ENCODE results near the gene FBLN2.
A peak's percentile ranks its signal among the peaks of the same experiment; 100 is the strongest.

The FBLN2 gene

DNA sequence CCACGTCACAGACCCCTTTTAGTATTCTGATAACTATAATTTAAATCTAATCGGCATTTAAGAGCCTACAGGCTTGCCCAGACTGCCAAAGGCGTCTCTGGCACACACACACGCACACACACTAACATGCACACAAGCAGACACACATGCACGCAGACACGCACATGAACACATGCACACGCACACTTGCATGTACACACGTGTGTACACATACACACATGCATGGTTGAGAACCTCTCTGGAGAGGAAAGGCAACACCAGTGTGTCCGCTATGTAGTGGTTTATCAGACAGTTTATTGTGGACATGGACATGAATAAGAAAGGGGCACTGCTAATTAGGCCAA, 102.1 kb downstream of the FBLN2 start:
- H3K9me3 ChIP-seq (replicated peaks in 1 of 2; ENCODE audit: control insufficient read depth in 2 of 2, insufficient read depth in 1 of 2, low read depth in 1 of 2, low read length in 2 of 2), result no peaks in the 10 kb centered on the region
- no peak overlapping the region for H3K27ac ChIP-seq (replicated peaks; ENCODE audit: low read length)
- H3K36me3 ChIP-seq (replicated peaks in 1 of 2; ENCODE audit: control insufficient read depth in 2 of 2, insufficient read depth in 2 of 2, low read length in 2 of 2), result no peaks in the 10 kb centered on the region
- H4K91ac ChIP-seq (ENCODE audit: low read depth, low read length, poor library complexity), result no peak overlapping the region
- H3K14ac ChIP-seq (ENCODE audit: low read length), result no peak overlapping the region
- H4K8ac ChIP-seq (ENCODE audit: low read depth, low read length), result no peak overlapping the region
- H2AK5ac ChIP-seq (ENCODE audit: low read depth, low read length), result peak overlapping the region; percentile 72
- H3K9ac ChIP-seq (ENCODE audit: low read depth, low read length, poor library complexity), result no peak overlapping the region
- no peak overlapping the region for H3K4me2 ChIP-seq (ENCODE audit: insufficient read depth, low read length, poor library complexity, severe bottlenecking)
- H3K4me3 ChIP-seq (ENCODE audit: low read length in 2 of 2), result no peak overlapping the region
- no peak overlapping the region for H3K18ac ChIP-seq (ENCODE audit: low read length)
- peaks cover 0 to 12% (median 2%) of the 10 kb centered on the region in 3 experiments for H3K27me3 ChIP-seq (ENCODE audit: control insufficient read depth in 3 of 3, insufficient read depth in 3 of 3, low read depth in 1 of 3, low read length in 3 of 3)
- H2BK15ac ChIP-seq (ENCODE audit: low read length), result peak overlapping the region; percentile 22
- WGBS, 2 donors (ENCODE audit: extremely low coverage in 2 of 2, insufficient read length in 2 of 2, insufficient replicate concordance in 1 of 2), result no CpG with 5 or more reads among the region's 9 CpGs
- H2BK12ac ChIP-seq (ENCODE audit: low read length), result peak overlapping the region; percentile 63
- no peak for DNase-seq (ENCODE audit: low spot score)
- no peaks in the 10 kb centered on the region for H3K79me1 ChIP-seq (ENCODE audit: low read depth, low read length)
- H3K4ac ChIP-seq (ENCODE audit: low read length), result no peak overlapping the region
- no peak overlapping the region for H2BK5ac ChIP-seq (ENCODE audit: low read length)
- no peak overlapping the region for H3K23ac ChIP-seq (ENCODE audit: low read depth, low read length, poor library complexity)
- H3K4me1 ChIP-seq (ENCODE audit: control insufficient read depth in 2 of 2, insufficient read depth in 1 of 2, low read depth in 1 of 2, low read length in 2 of 2), result peaks cover 23 to 29% of the 10 kb centered on the region in 2 donors
- H2BK120ac ChIP-seq (ENCODE audit: low read depth, low read length), result no peak overlapping the region
- no peak overlapping the region for H2AFZ ChIP-seq (ENCODE audit: low read length)

DNA sequence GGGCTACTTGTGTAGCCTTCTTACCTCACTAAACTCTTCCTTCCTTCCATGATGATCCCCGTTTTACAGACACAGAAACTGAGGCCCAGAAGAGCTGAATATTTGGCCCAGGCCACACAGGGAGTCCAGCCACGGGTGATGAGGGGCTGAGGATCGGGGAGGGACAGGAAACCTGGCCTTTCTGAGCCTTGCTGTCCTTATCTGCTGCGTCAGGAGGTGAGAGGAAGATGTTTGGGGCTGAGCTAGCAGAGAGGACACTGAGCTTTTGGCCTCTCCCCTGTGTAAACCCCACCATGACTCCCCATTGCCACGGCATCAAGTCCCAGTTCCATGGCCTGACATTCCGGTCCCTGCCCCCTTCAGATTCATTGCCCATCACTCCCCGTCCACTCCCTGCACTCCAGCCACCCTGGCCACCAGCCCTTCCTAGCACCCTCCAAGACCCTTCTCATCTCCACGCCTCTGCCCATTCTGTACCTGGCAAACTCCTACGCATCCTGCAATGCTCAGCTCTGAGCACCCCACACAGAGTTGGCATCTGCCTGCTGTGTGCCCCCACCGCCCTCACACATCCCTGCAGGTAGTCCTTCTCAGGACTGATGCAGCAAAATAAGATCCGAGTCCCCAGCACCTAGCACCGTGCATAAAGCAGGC, 103.0 kb downstream of the FBLN2 start:
- peak overlapping the region; percentile 77 for H2BK12ac ChIP-seq (ENCODE audit: low read length)
- no peak overlapping the region for H3K4me3 ChIP-seq (ENCODE audit: low read length in 2 of 2)
- H2BK120ac ChIP-seq (ENCODE audit: low read depth, low read length), result no peak overlapping the region
- no peak for DNase-seq (ENCODE audit: low spot score)
- no peak overlapping the region for H4K8ac ChIP-seq (ENCODE audit: low read depth, low read length)
- peaks cover 23 to 29% of the 10 kb centered on the region in 2 donors for H3K4me1 ChIP-seq (ENCODE audit: control insufficient read depth in 2 of 2, insufficient read depth in 1 of 2, low read depth in 1 of 2, low read length in 2 of 2)
- H3K4ac ChIP-seq (ENCODE audit: low read length), result no peak overlapping the region
- no peak overlapping the region for H2AFZ ChIP-seq (ENCODE audit: low read length)
- peaks cover 0 to 18% (median 3%) of the 10 kb centered on the region in 3 experiments for H3K27me3 ChIP-seq (ENCODE audit: control insufficient read depth in 3 of 3, insufficient read depth in 3 of 3, low read depth in 1 of 3, low read length in 3 of 3)
- no peak overlapping the region for H2BK5ac ChIP-seq (ENCODE audit: low read length)
- H3K4me2 ChIP-seq (ENCODE audit: insufficient read depth, low read length, poor library complexity, severe bottlenecking), result no peak overlapping the region
- peak overlapping the region; percentile 54 for H3K9ac ChIP-seq (ENCODE audit: low read depth, low read length, poor library complexity)
- H3K23ac ChIP-seq (ENCODE audit: low read depth, low read length, poor library complexity), result no peak overlapping the region
- H3K27ac ChIP-seq (replicated peaks; ENCODE audit: low read length), result no peak overlapping the region
- H4K91ac ChIP-seq (ENCODE audit: low read depth, low read length, poor library complexity), result peak overlapping the region; percentile 68
- peak overlapping the region; percentile 72 for H2BK15ac ChIP-seq (ENCODE audit: low read length)
- peak overlapping the region; percentile 72 for H2AK5ac ChIP-seq (ENCODE audit: low read depth, low read length)
- H3K9me3 ChIP-seq (replicated peaks in 1 of 2; ENCODE audit: control insufficient read depth in 2 of 2, insufficient read depth in 1 of 2, low read depth in 1 of 2, low read length in 2 of 2), result no peaks in the 10 kb centered on the region
- peak overlapping the region; percentile 20 for H3K18ac ChIP-seq (ENCODE audit: low read length)
- no CpG with 5 or more reads among the region's 12 CpGs for WGBS, 2 donors (ENCODE audit: extremely low coverage in 2 of 2, insufficient read length in 2 of 2, insufficient replicate concordance in 1 of 2)
- H3K79me1 ChIP-seq (ENCODE audit: low read depth, low read length), result no peaks in the 10 kb centered on the region
- no peak overlapping the region for H3K14ac ChIP-seq (ENCODE audit: low read length)
- no peaks in the 10 kb centered on the region for H3K36me3 ChIP-seq (replicated peaks in 1 of 2; ENCODE audit: control insufficient read depth in 2 of 2, insufficient read depth in 2 of 2, low read length in 2 of 2)

DNA sequence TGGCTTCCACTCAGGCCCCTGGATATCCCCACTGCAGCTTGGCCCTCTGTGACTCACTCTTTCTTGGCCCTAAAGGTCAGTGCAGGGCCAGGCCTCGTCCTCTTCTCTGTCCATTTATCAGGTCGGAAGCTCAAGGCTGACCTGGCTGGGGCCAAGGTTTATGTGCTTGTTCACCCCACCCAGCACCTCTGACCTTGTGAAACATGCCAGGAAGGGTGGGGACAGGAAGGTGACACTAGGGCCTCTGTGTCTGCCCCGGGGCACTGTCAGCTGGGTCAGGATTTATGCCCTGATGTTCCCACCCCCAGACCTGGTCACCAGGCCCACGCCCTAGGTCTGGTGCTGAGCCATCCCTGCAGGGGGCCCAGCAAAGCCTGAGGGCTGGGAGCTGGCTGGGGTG, 103.8 kb downstream of the FBLN2 start:
- peaks cover 27 to 32% of the 10 kb centered on the region in 2 donors for H3K4me1 ChIP-seq (ENCODE audit: control insufficient read depth in 2 of 2, insufficient read depth in 1 of 2, low read depth in 1 of 2, low read length in 2 of 2)
- no peak overlapping the region for H4K91ac ChIP-seq (ENCODE audit: low read depth, low read length, poor library complexity)
- DNase-seq (ENCODE audit: low spot score), result no peak
- H3K4ac ChIP-seq (ENCODE audit: low read length), result no peak overlapping the region
- peak overlapping the region; percentile 26 for H2BK12ac ChIP-seq (ENCODE audit: low read length)
- H3K79me1 ChIP-seq (ENCODE audit: low read depth, low read length), result no peaks in the 10 kb centered on the region
- H3K27ac ChIP-seq (replicated peaks; ENCODE audit: low read length), result no peak overlapping the region
- H2AK5ac ChIP-seq (ENCODE audit: low read depth, low read length), result peak overlapping the region; percentile 72
- no peak overlapping the region for H3K14ac ChIP-seq (ENCODE audit: low read length)
- H3K4me3 ChIP-seq (ENCODE audit: low read length in 2 of 2), result no peak overlapping the region
- no peak overlapping the region for H4K8ac ChIP-seq (ENCODE audit: low read depth, low read length)
- H3K9ac ChIP-seq (ENCODE audit: low read depth, low read length, poor library complexity), result peak overlapping the region; percentile 39
- H3K4me2 ChIP-seq (ENCODE audit: insufficient read depth, low read length, poor library complexity, severe bottlenecking), result no peak overlapping the region
- H2BK5ac ChIP-seq (ENCODE audit: low read length), result no peak overlapping the region
- H3K27me3 ChIP-seq (ENCODE audit: control insufficient read depth in 3 of 3, insufficient read depth in 3 of 3, low read depth in 1 of 3, low read length in 3 of 3), result peaks cover 0 to 21% (median 3%) of the 10 kb centered on the region in 3 experiments
- no peak overlapping the region for H2BK120ac ChIP-seq (ENCODE audit: low read depth, low read length)
- H2AFZ ChIP-seq (ENCODE audit: low read length), result no peak overlapping the region
- no peaks in the 10 kb centered on the region for H3K36me3 ChIP-seq (replicated peaks in 1 of 2; ENCODE audit: control insufficient read depth in 2 of 2, insufficient read depth in 2 of 2, low read length in 2 of 2)
- WGBS, 2 donors (ENCODE audit: extremely low coverage in 2 of 2, insufficient read length in 2 of 2, insufficient replicate concordance in 1 of 2), result no CpG with 5 or more reads among the region's 4 CpGs
- peak overlapping the region; percentile 72 for H2BK15ac ChIP-seq (ENCODE audit: low read length)
- peak overlapping the region; percentile 23 for H3K18ac ChIP-seq (ENCODE audit: low read length)
- H3K9me3 ChIP-seq (replicated peaks in 1 of 2; ENCODE audit: control insufficient read depth in 2 of 2, insufficient read depth in 1 of 2, low read depth in 1 of 2, low read length in 2 of 2), result no peaks in the 10 kb centered on the region
- H3K23ac ChIP-seq (ENCODE audit: low read depth, low read length, poor library complexity), result no peak overlapping the region

DNA sequence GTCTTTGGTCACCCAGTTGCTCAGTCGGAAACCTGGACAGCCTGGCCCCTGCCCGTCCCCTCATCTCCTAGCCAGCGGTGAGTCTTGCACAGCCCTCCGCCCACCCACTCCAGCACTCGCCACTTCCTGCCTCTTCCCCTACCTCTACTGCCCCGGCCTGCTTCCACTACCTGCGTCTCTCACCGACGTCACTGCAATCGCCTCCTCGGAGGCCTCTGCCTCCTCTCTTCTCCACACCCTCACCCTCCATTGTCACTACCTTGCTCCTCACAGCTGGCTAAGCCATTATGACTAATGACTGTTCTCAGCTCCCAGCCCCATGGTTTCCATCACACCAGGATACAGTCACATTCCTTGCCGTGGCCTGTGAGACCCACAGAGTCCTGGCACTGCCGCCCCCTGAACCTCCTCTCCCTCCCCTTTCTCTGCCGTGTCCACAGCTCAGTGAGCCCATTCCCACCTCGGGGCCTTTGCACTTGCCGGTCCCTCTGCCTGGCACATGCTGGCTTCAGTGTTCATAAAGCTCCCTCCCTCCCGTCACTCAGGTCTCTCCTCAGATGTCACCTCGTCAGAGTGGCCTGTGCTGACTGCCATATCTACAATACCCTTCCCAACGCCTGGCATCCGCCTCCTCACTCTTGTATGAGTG, 104.8 kb downstream of the FBLN2 start:
- no peaks in the 10 kb centered on the region for H3K9me3 ChIP-seq (replicated peaks in 1 of 2; ENCODE audit: control insufficient read depth in 2 of 2, insufficient read depth in 1 of 2, low read depth in 1 of 2, low read length in 2 of 2)
- no peak overlapping the region for H3K27ac ChIP-seq (replicated peaks; ENCODE audit: low read length)
- H3K18ac ChIP-seq (ENCODE audit: low read length), result peak overlapping the region; percentile 76
- H3K4ac ChIP-seq (ENCODE audit: low read length), result peak overlapping the region; percentile 31
- H4K91ac ChIP-seq (ENCODE audit: low read depth, low read length, poor library complexity), result no peak overlapping the region
- H3K36me3 ChIP-seq (replicated peaks in 1 of 2; ENCODE audit: control insufficient read depth in 2 of 2, insufficient read depth in 2 of 2, low read length in 2 of 2), result no peaks in the 10 kb centered on the region
- WGBS, 2 donors (ENCODE audit: extremely low coverage in 2 of 2, insufficient read length in 2 of 2, insufficient replicate concordance in 1 of 2), result no CpG with 5 or more reads among the region's 20 CpGs
- H2BK5ac ChIP-seq (ENCODE audit: low read length), result no peak overlapping the region
- peak overlapping the region; percentile 47 for H2BK12ac ChIP-seq (ENCODE audit: low read length)
- H3K4me2 ChIP-seq (ENCODE audit: insufficient read depth, low read length, poor library complexity, severe bottlenecking), result no peak overlapping the region
- DNase-seq (ENCODE audit: low spot score), result no peak
- H4K8ac ChIP-seq (ENCODE audit: low read depth, low read length), result peak overlapping the region; percentile 19
- H2BK15ac ChIP-seq (ENCODE audit: low read length), result peak overlapping the region; percentile 86
- no peak overlapping the region for H2AFZ ChIP-seq (ENCODE audit: low read length)
- H3K4me1 ChIP-seq (ENCODE audit: control insufficient read depth in 2 of 2, insufficient read depth in 1 of 2, low read depth in 1 of 2, low read length in 2 of 2), result peaks cover 20 to 26% of the 10 kb centered on the region in 2 donors
- H3K14ac ChIP-seq (ENCODE audit: low read length), result peak overlapping the region; percentile 39
- H2BK120ac ChIP-seq (ENCODE audit: low read depth, low read length), result no peak overlapping the region
- peak overlapping the region; percentile 18 for H3K9ac ChIP-seq (ENCODE audit: low read depth, low read length, poor library complexity)
- H3K23ac ChIP-seq (ENCODE audit: low read depth, low read length, poor library complexity), result peak overlapping the region; percentile 32
- H3K79me1 ChIP-seq (ENCODE audit: low read depth, low read length), result no peaks in the 10 kb centered on the region
- peaks cover 0 to 21% (median 3%) of the 10 kb centered on the region in 3 experiments for H3K27me3 ChIP-seq (ENCODE audit: control insufficient read depth in 3 of 3, insufficient read depth in 3 of 3, low read depth in 1 of 3, low read length in 3 of 3)
- H2AK5ac ChIP-seq (ENCODE audit: low read depth, low read length), result peak overlapping the region; percentile 96
- no peak overlapping the region for H3K4me3 ChIP-seq (ENCODE audit: low read length in 2 of 2)

All from neuronal stem cell (in vitro differentiated cells).